ENCODE results near the gene NCAPG.

Gene NCAPG

DNA sequence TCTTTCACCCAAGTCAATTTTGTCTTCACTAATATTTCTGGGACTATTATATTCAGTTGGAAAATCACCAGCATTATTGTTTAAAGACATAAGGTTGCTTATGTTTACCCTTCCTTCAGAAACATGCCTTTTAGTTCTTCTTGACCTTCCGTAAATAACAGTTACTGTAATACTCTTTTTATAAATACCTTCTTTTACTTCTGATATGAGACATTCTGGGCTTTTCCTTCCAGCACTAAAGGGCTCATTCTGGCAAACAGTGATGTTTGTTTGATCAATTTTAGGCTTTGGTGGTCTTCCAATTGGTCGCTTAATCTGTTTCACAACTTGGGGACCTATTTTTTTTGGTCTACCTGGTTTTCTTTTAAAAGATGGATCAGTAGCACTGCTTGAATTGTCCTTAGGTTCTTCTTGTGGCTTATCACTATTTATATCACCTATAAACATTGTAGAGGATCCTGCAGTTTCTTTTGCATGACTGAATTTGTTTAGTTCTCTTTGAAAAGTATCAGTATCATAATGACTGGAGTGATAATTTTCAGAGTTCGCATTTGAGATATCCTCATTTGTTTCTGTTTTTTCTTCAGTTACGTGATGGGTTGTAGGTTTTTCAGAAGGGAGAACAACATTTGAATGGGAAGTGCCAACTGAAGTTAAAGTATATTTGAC lies 64.8 kb downstream of the NCAPG start:
- no peak for DNase-seq (ENCODE audit: low spot score)

DNA sequence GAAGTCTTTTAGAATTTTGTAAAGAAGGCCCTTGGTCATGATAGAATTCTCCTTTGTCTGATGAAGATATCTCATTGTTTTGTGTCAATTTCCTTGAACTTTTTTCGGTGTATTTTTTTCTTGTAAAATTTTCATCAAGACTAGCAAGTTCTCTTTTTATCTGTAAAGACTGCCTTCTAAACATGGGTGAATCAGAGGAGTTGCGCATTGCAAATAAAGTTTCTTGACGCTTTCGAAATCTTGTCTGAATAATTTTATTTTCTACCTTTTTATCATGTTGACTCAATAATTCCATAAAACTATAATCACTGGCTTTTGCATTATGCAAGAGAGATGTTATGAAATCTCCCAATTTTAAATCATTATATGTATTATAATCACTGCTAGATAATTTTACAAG lies 66.2 kb downstream of the NCAPG start:
- no peak for DNase-seq (ENCODE audit: low spot score)

DNA sequence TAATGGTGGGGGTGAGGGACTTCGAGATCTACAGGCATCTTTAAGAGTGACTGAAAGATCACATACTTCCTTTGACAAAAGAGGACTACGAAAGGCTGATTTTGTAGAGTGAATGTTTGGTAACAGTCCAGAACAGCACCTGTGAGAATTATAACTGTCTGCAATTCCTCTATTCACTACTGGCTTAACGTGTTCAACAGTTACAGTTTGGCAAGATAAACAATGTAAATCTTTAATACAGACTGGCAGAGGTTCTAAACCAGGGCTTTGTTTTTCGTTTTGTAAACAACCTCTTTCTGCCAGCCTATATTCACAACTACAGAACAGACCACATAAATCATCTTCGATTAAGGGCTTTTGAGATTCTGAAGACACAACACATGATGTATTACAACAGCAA lies 66.9 kb downstream of the NCAPG start:
- no peak for DNase-seq (ENCODE audit: low spot score)

DNA sequence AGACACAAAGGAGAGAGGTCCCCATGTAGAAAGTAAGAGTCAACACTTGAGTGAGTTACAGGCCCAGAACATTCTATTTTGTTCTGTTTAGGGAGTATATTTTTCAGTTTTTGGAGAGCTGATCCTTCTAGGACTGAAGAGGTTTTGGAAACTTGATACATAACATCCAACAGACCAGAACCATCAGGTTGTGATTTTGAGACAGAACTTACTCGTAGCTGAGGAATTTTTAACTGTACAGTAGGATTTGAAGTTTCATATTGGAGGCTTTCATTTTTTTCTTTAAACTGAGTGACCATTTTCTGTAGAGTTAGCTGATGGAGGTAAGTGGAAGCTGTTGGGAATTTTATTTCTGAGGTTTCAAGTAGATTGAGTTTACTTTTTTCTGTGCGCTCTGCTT lies 73.3 kb downstream of the NCAPG start:
- DNase-seq (ENCODE audit: low spot score): no peak

DNA sequence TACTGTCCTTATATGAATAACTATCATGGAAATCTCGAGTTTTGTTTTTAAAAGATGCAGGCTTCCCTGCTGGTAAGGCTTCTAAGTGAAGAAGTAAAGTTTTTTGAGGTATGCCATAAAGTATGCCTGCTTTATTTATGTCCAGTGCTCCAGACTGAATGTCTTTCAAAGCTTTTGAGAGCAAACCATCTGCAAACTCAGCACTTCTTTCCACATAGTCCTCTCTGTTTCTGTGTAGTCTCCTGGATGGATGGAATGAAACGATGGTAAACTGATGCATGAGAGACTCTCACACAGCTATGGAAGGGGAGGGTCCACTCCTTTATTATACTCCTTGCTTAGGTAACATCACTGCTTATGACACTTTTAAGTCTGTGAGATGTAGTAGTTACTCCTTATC lies 73.7 kb downstream of the NCAPG start:
- DNase-seq (ENCODE audit: low spot score): no peak

DNA sequence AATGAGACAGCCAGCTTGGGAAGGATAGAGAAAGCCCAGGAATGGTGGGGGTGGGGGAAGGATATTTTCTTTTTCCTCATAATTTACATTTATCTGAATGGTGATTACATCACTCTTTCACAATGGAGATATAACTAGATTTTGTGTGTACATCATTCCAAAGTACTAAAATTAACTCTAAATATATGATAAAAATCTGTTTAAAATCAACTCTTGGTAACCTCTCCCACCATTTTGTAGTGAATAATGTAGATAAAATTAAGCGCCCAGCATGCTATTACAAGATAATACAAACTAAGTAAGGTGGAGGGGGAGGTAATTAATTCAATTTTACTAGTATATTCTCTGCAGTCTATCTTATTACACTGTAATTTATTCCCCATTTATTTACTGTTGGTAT lies 78.9 kb downstream of the NCAPG start:
- no peak for DNase-seq (ENCODE audit: low spot score)

DNA sequence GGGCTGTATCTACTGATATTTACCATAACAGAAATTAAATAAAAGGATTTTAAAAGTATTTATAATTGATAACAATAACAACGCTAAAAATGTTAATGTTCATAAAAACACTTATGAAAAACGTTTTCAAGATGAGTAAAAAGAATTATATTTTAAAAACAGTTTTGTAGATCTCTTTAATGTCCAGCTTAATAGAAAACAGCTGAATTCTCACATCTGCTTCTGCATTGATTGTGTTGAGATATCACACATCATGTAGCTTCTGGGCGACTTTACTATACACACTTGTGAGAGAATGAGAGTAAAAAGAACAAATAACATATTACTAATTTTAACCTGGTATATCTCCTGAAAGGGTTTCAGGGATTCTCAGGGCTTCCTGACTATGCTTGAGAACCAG lies 83.6 kb downstream of the NCAPG start:
- no peak for DNase-seq (ENCODE audit: low spot score)
